Measurements from ENCODE around the gene SLC35G2. TPM values are rescaled to one million over a fixed set of nuclear protein-coding genes. Genes with fewer than 3 reads are reported as not detected.
A peak's percentile ranks its signal among the peaks of the same experiment; 100 is the strongest.

The SLC35G2 gene
- total RNA-seq (2.8 TPM), polyA plus RNA-seq (7.3 TPM)
- long read RNA-seq, donor 1: 0 reads
- long read RNA-seq, donor 2, partial matches to known transcripts: 27 of 29 reads
- long read RNA-seq, donor 2, other reads (novel, unspliced or antisense): 0 of 29 reads
- long read RNA-seq, donor 3, partial matches to known transcripts: 14 of 15 reads
- long read RNA-seq, donor 3, other reads (novel, unspliced or antisense): 0 of 15 reads
- long read RNA-seq, donor 4, partial matches to known transcripts: 0 of 12 reads
- long read RNA-seq, donor 4, other reads (novel, unspliced or antisense): 12 of 12 reads
- long read RNA-seq, donor 5, partial matches to known transcripts: 5 of 27 reads
- long read RNA-seq, donor 5, other reads (novel, unspliced or antisense): 20 of 27 reads
- long read RNA-seq, donor 6, partial matches to known transcripts: 0 of 1 reads
- long read RNA-seq, donor 6, other reads (novel, unspliced or antisense): 0 of 1 reads
- long read RNA-seq, donor 7, partial matches to known transcripts: 5 of 16 reads
- long read RNA-seq, donor 7, other reads (novel, unspliced or antisense): 10 of 16 reads
- long read RNA-seq, donor 8, partial matches to known transcripts: 0 of 1 reads
- long read RNA-seq, donor 8, other reads (novel, unspliced or antisense): 0 of 1 reads
- long read RNA-seq, donor 9, partial matches to known transcripts: 0 of 8 reads
- long read RNA-seq, donor 9, other reads (novel, unspliced or antisense): 7 of 8 reads
- long read RNA-seq, donor 10, partial matches to known transcripts: 0 of 3 reads
- long read RNA-seq, donor 10, other reads (novel, unspliced or antisense): 0 of 3 reads

DNA sequence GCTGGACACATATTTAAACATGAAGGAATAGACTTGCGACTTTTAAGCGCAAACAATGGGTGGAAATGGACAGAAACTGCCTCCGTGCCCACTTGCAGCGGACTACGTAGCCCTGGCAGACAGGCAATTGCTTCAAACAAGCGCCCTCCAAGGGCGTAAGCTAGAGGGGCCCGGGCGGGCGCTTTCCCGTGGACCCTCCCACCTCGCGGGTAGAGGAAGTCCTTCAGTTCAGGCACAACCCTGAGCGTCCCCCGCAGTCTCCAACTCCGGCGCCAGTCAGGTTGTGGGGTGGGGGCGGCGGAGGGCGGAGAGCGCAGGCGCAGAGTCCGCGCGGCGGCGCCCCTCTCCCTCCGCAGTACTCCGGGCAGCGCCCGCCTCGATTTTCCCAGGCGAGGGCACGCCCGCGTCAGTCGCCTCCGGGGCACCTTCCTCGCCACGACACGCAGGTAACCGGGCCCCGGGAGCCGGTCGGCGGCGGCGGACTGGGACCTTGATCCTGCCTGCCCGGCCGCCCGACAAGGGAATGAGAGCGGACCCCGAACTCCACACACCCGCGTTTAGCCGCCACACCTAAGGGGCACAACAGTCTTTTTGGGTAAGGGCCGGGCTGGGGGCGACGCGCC, at the start of gene SLC35G2:
Gene SLC35G2, plus strand, starts transcription at position 358 of the 623 bp plus-strand sequence. CDS start 35,335 bp downstream, outside the sequence.
- H3K36me3 ChIP-seq (ENCODE audit: control insufficient read depth in 2 of 2, insufficient read depth in 2 of 2, low read length in 1 of 2): no peaks in the 10 kb centered on the region
- H3K4me1 ChIP-seq (ENCODE audit: control insufficient read depth in 2 of 2, insufficient read depth in 2 of 2, low read length in 2 of 2): peaks cover 5 to 21% of the 10 kb centered on the region in 2 donors
- H3K27me3 ChIP-seq (ENCODE audit: control insufficient read depth in 2 of 2, insufficient read depth in 1 of 2, low read length in 1 of 2): peaks cover 6 to 24% of the 10 kb centered on the region in 2 donors
- peak within 1 kb of the TSS in 1 of 2 donors; percentile 64 for H3K27ac ChIP-seq (ENCODE audit: low read depth in 1 of 2, low read length in 1 of 2)
- peak within 1 kb of the TSS; percentile 59 to 61 for H3K4me3 ChIP-seq (ENCODE audit: low read length in 2 of 2)
- H3K9me3 ChIP-seq (ENCODE audit: control insufficient read depth in 2 of 2, insufficient read depth in 1 of 2, low read length in 1 of 2): no peaks in the 10 kb centered on the region
- under 1% methylated on average over 60 of the region's 60 CpGs for WGBS
- peak; percentile 24 to 78 (median 47) for DNase-seq (ENCODE audit: low read depth in 6 of 9, low spot score in 9 of 9)

DNA sequence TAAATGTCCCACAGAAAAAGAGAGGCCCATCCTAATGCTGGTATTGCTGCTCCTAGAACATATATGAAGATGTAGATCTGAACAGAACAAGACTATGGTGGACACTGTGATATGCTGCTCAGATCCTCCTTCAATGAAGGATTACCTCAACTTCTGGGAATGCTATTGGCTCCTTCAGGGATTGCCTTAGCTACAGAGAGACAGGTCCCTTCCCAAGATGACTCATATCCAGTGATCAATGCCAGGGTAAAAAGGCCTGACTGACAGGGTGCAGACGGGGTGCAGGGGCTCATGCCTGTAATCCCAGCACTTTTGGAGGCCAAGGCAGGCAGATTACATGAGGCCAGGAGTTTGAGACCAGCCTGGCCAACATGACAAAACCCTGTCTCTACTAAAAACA, 46.2 kb upstream of the SLC35G2 start:
- Histone ChIP-seq H3K9me3 (ENCODE audit: control insufficient read depth in 2 of 2, insufficient read depth in 1 of 2, low read length in 1 of 2) (peaks cover 0 to 3% of the 10 kb centered on the region in 2 donors), H3K27me3 (ENCODE audit: control insufficient read depth in 2 of 2, insufficient read depth in 1 of 2, low read length in 1 of 2) (no peaks in the 10 kb centered on the region), H3K36me3 (ENCODE audit: control insufficient read depth in 2 of 2, insufficient read depth in 2 of 2, low read length in 1 of 2) (no peaks in the 10 kb centered on the region), H3K4me3 (ENCODE audit: low read length in 2 of 2) (no peak overlapping the region), H3K27ac (ENCODE audit: low read depth in 1 of 2, low read length in 1 of 2) (no peak overlapping the region), H3K4me1 (ENCODE audit: control insufficient read depth in 2 of 2, insufficient read depth in 2 of 2, low read length in 2 of 2) (no peaks in the 10 kb centered on the region)
- WGBS: 95% methylated on average over 1 of the region's 1 CpG
- no peak for DNase-seq (ENCODE audit: low read depth in 6 of 9, low spot score in 9 of 9)

DNA sequence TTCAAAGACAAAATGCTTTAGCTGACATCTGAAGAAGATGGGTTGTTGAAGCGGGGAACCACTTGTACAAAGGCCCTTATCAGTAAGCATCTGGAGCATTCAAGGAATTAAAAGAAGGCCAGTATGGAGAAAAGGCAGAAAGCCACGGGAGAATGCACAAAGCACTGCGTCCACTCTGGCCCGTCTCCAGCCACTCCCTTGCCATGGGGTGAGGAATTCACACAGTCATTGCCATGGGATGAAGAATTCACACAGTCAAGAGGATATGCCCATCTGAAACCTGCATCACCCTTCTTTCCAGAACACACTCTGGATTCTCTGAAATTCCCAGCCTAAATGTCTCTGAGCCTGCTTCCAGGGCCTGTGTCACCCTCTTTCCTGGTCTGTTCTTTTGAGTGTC, 40.1 kb upstream of the SLC35G2 start:
- no peak for DNase-seq (ENCODE audit: low read depth in 6 of 9, low spot score in 9 of 9)
- H3K4me3 ChIP-seq (ENCODE audit: low read length in 2 of 2): no peak overlapping the region
- H3K36me3 ChIP-seq (ENCODE audit: control insufficient read depth in 2 of 2, insufficient read depth in 2 of 2, low read length in 1 of 2): no peaks in the 10 kb centered on the region
- H3K4me1 ChIP-seq (ENCODE audit: control insufficient read depth in 2 of 2, insufficient read depth in 2 of 2, low read length in 2 of 2): peaks cover 0 to 3% of the 10 kb centered on the region in 2 donors
- no peaks in the 10 kb centered on the region for H3K27me3 ChIP-seq (ENCODE audit: control insufficient read depth in 2 of 2, insufficient read depth in 1 of 2, low read length in 1 of 2)
- 81% methylated on average over 4 of the region's 4 CpGs for WGBS
- H3K27ac ChIP-seq (ENCODE audit: low read depth in 1 of 2, low read length in 1 of 2): no peak overlapping the region
- peaks cover 0 to 3% of the 10 kb centered on the region in 2 donors for H3K9me3 ChIP-seq (ENCODE audit: control insufficient read depth in 2 of 2, insufficient read depth in 1 of 2, low read length in 1 of 2)

DNA sequence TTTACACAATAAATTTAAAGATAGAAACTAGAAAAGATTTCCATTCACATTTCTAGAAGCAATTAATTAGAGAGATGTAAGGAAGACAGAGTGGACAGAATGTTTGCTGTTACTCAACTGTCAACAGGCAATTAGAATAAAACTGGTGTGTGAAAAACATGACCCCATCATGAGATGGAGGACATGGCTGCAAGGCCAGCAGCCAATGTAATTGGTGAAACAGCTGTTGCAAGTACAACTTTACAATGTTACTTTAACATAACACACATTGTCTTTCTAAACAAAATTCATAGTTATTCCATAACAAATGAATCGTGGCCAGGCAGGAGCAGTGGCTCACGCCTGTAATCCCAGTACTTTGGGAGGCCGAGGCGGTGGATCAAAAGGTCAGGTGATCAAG, 38.2 kb upstream of the SLC35G2 start:
- 98% methylated on average over 4 of the region's 4 CpGs for WGBS
- no peaks in the 10 kb centered on the region for H3K9me3 ChIP-seq (ENCODE audit: control insufficient read depth in 2 of 2, insufficient read depth in 1 of 2, low read length in 1 of 2)
- H3K27ac ChIP-seq (ENCODE audit: low read depth in 1 of 2, low read length in 1 of 2): no peak overlapping the region
- H3K36me3 ChIP-seq (ENCODE audit: control insufficient read depth in 2 of 2, insufficient read depth in 2 of 2, low read length in 1 of 2): no peaks in the 10 kb centered on the region
- no peak overlapping the region for H3K4me3 ChIP-seq (ENCODE audit: low read length in 2 of 2)
- H3K4me1 ChIP-seq (ENCODE audit: control insufficient read depth in 2 of 2, insufficient read depth in 2 of 2, low read length in 2 of 2): peaks cover 0 to 3% of the 10 kb centered on the region in 2 donors
- no peak for DNase-seq (ENCODE audit: low read depth in 6 of 9, low spot score in 9 of 9)
- H3K27me3 ChIP-seq (ENCODE audit: control insufficient read depth in 2 of 2, insufficient read depth in 1 of 2, low read length in 1 of 2): no peaks in the 10 kb centered on the region

DNA sequence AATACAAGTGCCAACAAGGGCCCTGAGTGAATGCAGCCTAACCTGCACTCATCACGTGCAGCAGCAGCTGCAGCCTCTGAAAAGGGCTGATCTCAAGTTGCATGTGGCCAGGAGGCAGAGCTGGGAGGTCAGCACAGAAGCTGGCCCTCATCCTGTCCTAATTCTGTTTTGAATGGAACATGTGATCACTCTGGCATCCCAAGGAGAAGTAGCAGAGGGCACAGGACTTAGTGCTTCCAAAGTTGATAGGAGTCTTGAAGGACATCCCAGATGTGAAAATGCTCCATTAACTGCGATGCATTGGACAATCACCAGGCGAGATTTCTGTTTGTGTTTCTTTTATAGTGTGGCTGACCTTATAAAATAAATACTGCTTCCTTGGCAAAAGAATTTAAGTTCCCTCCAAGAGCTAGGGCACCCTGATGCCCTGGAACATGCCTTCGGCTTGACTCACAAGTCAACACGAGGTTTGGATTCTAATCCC, 35.2 kb upstream of the SLC35G2 start:
- H3K4me1 ChIP-seq (ENCODE audit: control insufficient read depth in 2 of 2, insufficient read depth in 2 of 2, low read length in 2 of 2): peaks cover 3 to 13% of the 10 kb centered on the region in 2 donors
- WGBS: 97% methylated on average over 5 of the region's 5 CpGs
- H3K9me3 ChIP-seq (ENCODE audit: control insufficient read depth in 2 of 2, insufficient read depth in 1 of 2, low read length in 1 of 2): no peaks in the 10 kb centered on the region
- no peaks in the 10 kb centered on the region for H3K27me3 ChIP-seq (ENCODE audit: control insufficient read depth in 2 of 2, insufficient read depth in 1 of 2, low read length in 1 of 2)
- H3K4me3 ChIP-seq (ENCODE audit: low read length in 2 of 2): no peak overlapping the region
- H3K27ac ChIP-seq (ENCODE audit: low read depth in 1 of 2, low read length in 1 of 2): no peak overlapping the region
- DNase-seq (ENCODE audit: low read depth in 6 of 9, low spot score in 9 of 9): no peak
- H3K36me3 ChIP-seq (ENCODE audit: control insufficient read depth in 2 of 2, insufficient read depth in 2 of 2, low read length in 1 of 2): no peaks in the 10 kb centered on the region

DNA sequence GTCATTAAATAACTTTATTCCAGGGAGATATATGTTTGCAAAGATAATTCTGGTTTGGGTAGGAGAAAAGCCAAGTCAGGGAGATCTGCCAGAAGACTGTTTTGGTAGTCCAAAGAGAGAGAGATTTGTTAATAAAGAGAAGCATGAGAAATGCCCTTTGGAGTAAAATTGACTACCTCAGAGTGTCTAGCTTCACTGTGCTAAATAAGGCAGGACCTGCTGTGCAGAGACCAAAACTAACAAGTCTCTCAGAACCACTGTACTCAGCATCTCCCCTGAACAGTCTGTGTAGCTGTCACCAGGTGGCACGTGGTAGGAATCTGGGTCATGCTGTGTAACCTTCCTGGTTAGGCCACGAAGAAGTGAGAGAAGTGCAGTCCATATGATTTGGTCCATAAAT, 31.6 kb upstream of the SLC35G2 start:
- no peaks in the 10 kb centered on the region for H3K36me3 ChIP-seq (ENCODE audit: control insufficient read depth in 2 of 2, insufficient read depth in 2 of 2, low read length in 1 of 2)
- peaks cover 3 to 10% of the 10 kb centered on the region in 2 donors for H3K4me1 ChIP-seq (ENCODE audit: control insufficient read depth in 2 of 2, insufficient read depth in 2 of 2, low read length in 2 of 2)
- 0% methylated on average over 2 of the region's 2 CpGs for WGBS
- H3K9me3 ChIP-seq (ENCODE audit: control insufficient read depth in 2 of 2, insufficient read depth in 1 of 2, low read length in 1 of 2): no peaks in the 10 kb centered on the region
- DNase-seq (ENCODE audit: low read depth in 6 of 9, low spot score in 9 of 9): peak; percentile 33 to 85 (median 66)
- H3K4me3 ChIP-seq (ENCODE audit: low read length in 2 of 2): no peak overlapping the region
- no peaks in the 10 kb centered on the region for H3K27me3 ChIP-seq (ENCODE audit: control insufficient read depth in 2 of 2, insufficient read depth in 1 of 2, low read length in 1 of 2)
- H3K27ac ChIP-seq (ENCODE audit: low read depth in 1 of 2, low read length in 1 of 2): peak overlapping the region in 1 of 2 donors; percentile 79

DNA sequence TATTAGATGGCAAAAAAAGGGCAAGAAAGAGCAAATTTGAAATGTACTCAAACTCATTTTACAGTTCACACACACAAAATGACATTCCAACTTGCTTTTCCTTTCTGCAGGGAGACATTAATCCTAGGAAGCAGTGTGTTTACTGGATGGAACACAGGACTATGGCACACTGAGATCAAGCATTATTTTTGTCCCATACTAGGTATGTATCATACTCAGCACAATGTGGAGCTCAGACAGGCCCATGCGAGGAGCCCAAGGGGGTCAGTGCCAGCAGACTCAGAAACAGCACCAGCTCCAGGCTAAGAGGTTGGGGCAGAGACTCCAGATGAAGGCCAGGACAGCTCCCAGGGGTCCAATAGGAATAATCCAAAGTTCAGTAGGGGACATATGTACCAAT, 30.8 kb upstream of the SLC35G2 start:
- no peaks in the 10 kb centered on the region for H3K36me3 ChIP-seq (ENCODE audit: control insufficient read depth in 2 of 2, insufficient read depth in 2 of 2, low read length in 1 of 2)
- H3K4me1 ChIP-seq (ENCODE audit: control insufficient read depth in 2 of 2, insufficient read depth in 2 of 2, low read length in 2 of 2): peaks cover 3 to 10% of the 10 kb centered on the region in 2 donors
- WGBS: 100% methylated on average over 1 of the region's 1 CpG

DNA sequence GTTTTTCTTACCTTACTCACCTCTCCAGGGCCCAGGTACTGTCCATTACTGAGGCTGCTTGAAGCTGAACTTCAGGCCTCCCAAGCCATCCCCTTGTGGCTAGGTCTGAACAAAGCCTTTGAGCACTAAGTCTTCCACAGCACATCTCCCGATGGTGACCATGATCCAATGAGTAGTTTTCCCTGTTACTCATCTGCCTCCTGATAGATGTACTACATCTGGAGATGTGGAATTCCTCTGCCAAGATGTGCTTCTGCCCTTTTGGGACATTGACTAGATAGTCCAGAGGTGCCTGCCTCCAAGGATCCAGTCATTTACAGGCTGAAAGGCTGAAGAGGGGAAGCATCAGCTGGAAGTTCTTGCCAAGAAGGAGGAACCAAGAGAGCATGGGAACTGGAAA, 28.9 kb upstream of the SLC35G2 start:
- H3K4me3 ChIP-seq (ENCODE audit: low read length in 2 of 2): no peak overlapping the region
- H3K27me3 ChIP-seq (ENCODE audit: control insufficient read depth in 2 of 2, insufficient read depth in 1 of 2, low read length in 1 of 2): no peaks in the 10 kb centered on the region
- no peak for DNase-seq (ENCODE audit: low read depth in 6 of 9, low spot score in 9 of 9)
- 93% methylated on average over 1 of the region's 1 CpG for WGBS
- H3K27ac ChIP-seq (ENCODE audit: low read depth in 1 of 2, low read length in 1 of 2): no peak overlapping the region
- H3K36me3 ChIP-seq (ENCODE audit: control insufficient read depth in 2 of 2, insufficient read depth in 2 of 2, low read length in 1 of 2): no peaks in the 10 kb centered on the region
- no peaks in the 10 kb centered on the region for H3K9me3 ChIP-seq (ENCODE audit: control insufficient read depth in 2 of 2, insufficient read depth in 1 of 2, low read length in 1 of 2)
- peaks cover 3 to 10% of the 10 kb centered on the region in 2 donors for H3K4me1 ChIP-seq (ENCODE audit: control insufficient read depth in 2 of 2, insufficient read depth in 2 of 2, low read length in 2 of 2)

More for the DNA sequence above, 30.8 kb upstream of the SLC35G2 start:
- Histone ChIP-seq H3K27ac (ENCODE audit: low read depth in 1 of 2, low read length in 1 of 2) (no peak overlapping the region), H3K9me3 (ENCODE audit: control insufficient read depth in 2 of 2, insufficient read depth in 1 of 2, low read length in 1 of 2) (no peaks in the 10 kb centered on the region), H3K4me3 (ENCODE audit: low read length in 2 of 2) (no peak overlapping the region), H3K27me3 (ENCODE audit: control insufficient read depth in 2 of 2, insufficient read depth in 1 of 2, low read length in 1 of 2) (no peaks in the 10 kb centered on the region)
- no peak for DNase-seq (ENCODE audit: low read depth in 6 of 9, low spot score in 9 of 9)
